GM11168 (cell line): ENCODE results near the gene SLC6A15.

ENCODE experiments used
- in situ Hi-C: fragments of 300-500 bp; cut with MboI; formaldehyde crosslinking; loops from one replicate; pipeline ENCODE4 v1.12.0; 2022; ENCODE audit warnings: low sequenced_read_pairs; ENCODE audit not compliant: unreplicated experiment

Gene SLC6A15

GRCh38 chr12:84912198-84913128 is at the start of gene SLC6A15:
Gene SLC6A15, minus strand, starts transcription at chr12:84912799. Its CDS starts 20,679 bp downstream, at chr12:84892120.
- in situ Hi-C loops, result no loop called here

GRCh38 chr12:84960918-84961317 is 48.3 kb upstream of the SLC6A15 start:
- in situ Hi-C loops, result no loop called here

GRCh38 chr12:84955298-84955697 is 42.7 kb upstream of the SLC6A15 start:
- in situ Hi-C loops, result no loop called here

GRCh38 chr12:84954415-84954814 is 41.8 kb upstream of the SLC6A15 start:
- in situ Hi-C loops, result no loop called here

GRCh38 chr12:84950971-84951546 is 38.5 kb upstream of the SLC6A15 start:
- in situ Hi-C loops, result no loop called here

GRCh38 chr12:84946753-84947152 is 34.2 kb upstream of the SLC6A15 start:
- in situ Hi-C loops, result no loop called here

GRCh38 chr12:84937415-84937814 is 24.8 kb upstream of the SLC6A15 start:
- in situ Hi-C loops, result no loop called here

GRCh38 chr12:84929501-84929900 is 16.9 kb upstream of the SLC6A15 start:
- in situ Hi-C loops, result no loop called here

- in situ Hi-C loops, result no loop called here
Measured at GRCh38 chr12:84924981-84925380, 12.4 kb upstream of the SLC6A15 start.

- in situ Hi-C loops, result no loop called here
Measured at GRCh38 chr12:84922693-84923092, 10.1 kb upstream of the SLC6A15 start.

- in situ Hi-C loops, result no loop called here
Measured at GRCh38 chr12:84920331-84920730, 7.7 kb upstream of the SLC6A15 start.

- in situ Hi-C loops, result no loop called here
Measured at GRCh38 chr12:84919271-84919670, 6.7 kb upstream of the SLC6A15 start.

- in situ Hi-C loops, result no loop called here
Measured at GRCh38 chr12:84913129-84913515, 523 bp upstream of the SLC6A15 start.

GRCh38 chr12:84911271-84912197 is 1.1 kb downstream of the SLC6A15 start:
- in situ Hi-C loops, result no loop called here

GRCh38 chr12:84910549-84911241 is 1.9 kb downstream of the SLC6A15 start:
- in situ Hi-C loops, result no loop called here

- in situ Hi-C loops, result no loop called here
Measured at GRCh38 chr12:84904051-84904450, 8.5 kb downstream of the SLC6A15 start.

- in situ Hi-C loops, result no loop called here
Measured at GRCh38 chr12:84891106-84891838, 21.3 kb downstream of the SLC6A15 start.

GRCh38 chr12:84889818-84890217 is 22.8 kb downstream of the SLC6A15 start:
- in situ Hi-C loops, result no loop called here

- in situ Hi-C loops, result no loop called here
Measured at GRCh38 chr12:84888861-84889260, 23.7 kb downstream of the SLC6A15 start.
